HG03135 (cell line): ENCODE data around the gene ATP6V1F.

Experiments
- ATAC-seq: cut with Tn5 transposase; IDR thresholded peaks from one replicate; pipeline ENCODE4 v1.9.1; 2021; ENCODE audit warnings: mild to moderate bottlenecking, moderate library complexity; ENCODE audit not compliant: unreplicated experiment

ATP6V1F gene

GRCh38 chr7:128914566-128915151 lies 52.0 kb downstream of the ATP6V1F start:
- ATAC-seq: peak; percentile 56

GRCh38 chr7:128915271-128915819 lies 52.7 kb downstream of the ATP6V1F start:
- no peak for ATAC-seq
